Right atrium auricular region (tissue), 2 donors: ENCODE data around the gene PCBP3. TPM values are rescaled to one million over a fixed set of nuclear protein-coding genes. Genes with fewer than 3 reads are reported as not detected.

Experiments used
- DNase-seq: peaks from one replicate; pipeline ENCODE4 v3.0.0-alpha.2; 2019; ENCODE audit warnings: low spot score
- H3K27ac ChIP-seq, 2 donors: fragments of 200-600 bp; sonication (generic); 1 replicate in 1 of 2; 2 replicates in 1 of 2; pipeline ENCODE4 v1.5.1; 2016 to 2019
- H3K27me3 ChIP-seq, 2 donors: fragments of 200-600 bp; sonication (generic); one replicate each; pipeline versions ENCODE4 v1.5.1 to v1.6.0; 2017 to 2019
- H3K36me3 ChIP-seq: fragments of 200-600 bp; sonication (generic); one replicate; pipeline ENCODE4 v1.5.1; 2016
- H3K4me1 ChIP-seq, 2 donors: fragments of 200-600 bp; sonication (generic); one replicate each; pipeline versions ENCODE4 v1.5.1 to v1.6.0; 2017 to 2019
- H3K4me3 ChIP-seq, 2 donors: fragments of 200-600 bp; sonication (generic); 1 replicate in 1 of 2; 2 replicates in 1 of 2; pipeline ENCODE4 v1.5.1; 2017 to 2019; ENCODE audit warnings: mild to moderate bottlenecking in 1 of 2, moderate library complexity in 1 of 2
- H3K9me3 ChIP-seq, 2 donors: fragments of 200-600 bp; sonication (generic); one replicate each; pipeline ENCODE4 v1.5.1; 2019
- total RNA-seq, 2 donors: library from RNA; depleted of rRNA; stranded (reverse); fragments of >200 nt; gene quantifications; one replicate each; pipeline ENCODE4 v1.1.0, GENCODE V29; 2016
- TF ChIP-seq, protein P1 (sequence below), 2 donors: fragments of 200-600 bp; sonication (generic); IDR thresholded peaks; one replicate each; pipeline ENCODE4 v1.5.1; 2019; ENCODE audit warnings: antibody characterized with exemption in 2 of 2

PCBP3 gene
- total RNA-seq, 2 donors from 2014 or later, result 2.3 to 5.2 TPM

DNA sequence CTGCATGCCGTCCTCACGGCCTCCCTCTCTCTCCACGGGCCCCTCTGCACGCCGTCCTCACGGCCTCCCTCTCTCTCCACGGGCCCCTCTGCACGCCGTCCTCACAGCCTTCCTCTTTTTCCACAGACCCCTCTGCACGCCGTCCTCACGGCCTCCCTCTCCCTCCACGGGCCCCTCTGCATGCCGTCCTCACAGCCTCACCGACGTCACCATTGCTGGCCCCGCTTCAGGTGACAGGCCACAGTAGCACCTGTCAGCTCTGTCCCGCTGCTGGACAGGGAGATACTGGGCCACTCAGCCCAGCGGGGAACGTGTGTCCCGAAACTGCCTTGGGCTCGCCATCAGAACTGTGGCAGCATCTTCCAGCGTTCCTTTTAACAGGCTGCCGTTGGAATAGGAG is 255.3 kb downstream of the PCBP3 start:
- Histone ChIP-seq H3K4me3 (no peak overlapping the region), H3K9me3 (no peaks in the 10 kb centered on the region), H3K27me3 (no peaks in the 10 kb centered on the region), H3K27ac (no peak overlapping the region), H3K36me3 (no peaks in the 10 kb centered on the region), H3K4me1 (peaks cover 0 to 10% of the 10 kb centered on the region in 2 donors)
- DNase-seq, result no peak
- TF ChIP-seq, protein P1, sequence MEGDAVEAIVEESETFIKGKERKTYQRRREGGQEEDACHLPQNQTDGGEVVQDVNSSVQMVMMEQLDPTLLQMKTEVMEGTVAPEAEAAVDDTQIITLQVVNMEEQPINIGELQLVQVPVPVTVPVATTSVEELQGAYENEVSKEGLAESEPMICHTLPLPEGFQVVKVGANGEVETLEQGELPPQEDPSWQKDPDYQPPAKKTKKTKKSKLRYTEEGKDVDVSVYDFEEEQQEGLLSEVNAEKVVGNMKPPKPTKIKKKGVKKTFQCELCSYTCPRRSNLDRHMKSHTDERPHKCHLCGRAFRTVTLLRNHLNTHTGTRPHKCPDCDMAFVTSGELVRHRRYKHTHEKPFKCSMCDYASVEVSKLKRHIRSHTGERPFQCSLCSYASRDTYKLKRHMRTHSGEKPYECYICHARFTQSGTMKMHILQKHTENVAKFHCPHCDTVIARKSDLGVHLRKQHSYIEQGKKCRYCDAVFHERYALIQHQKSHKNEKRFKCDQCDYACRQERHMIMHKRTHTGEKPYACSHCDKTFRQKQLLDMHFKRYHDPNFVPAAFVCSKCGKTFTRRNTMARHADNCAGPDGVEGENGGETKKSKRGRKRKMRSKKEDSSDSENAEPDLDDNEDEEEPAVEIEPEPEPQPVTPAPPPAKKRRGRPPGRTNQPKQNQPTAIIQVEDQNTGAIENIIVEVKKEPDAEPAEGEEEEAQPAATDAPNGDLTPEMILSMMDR (IDR thresholded peaks at IDR 0.05), result no peak

DNA sequence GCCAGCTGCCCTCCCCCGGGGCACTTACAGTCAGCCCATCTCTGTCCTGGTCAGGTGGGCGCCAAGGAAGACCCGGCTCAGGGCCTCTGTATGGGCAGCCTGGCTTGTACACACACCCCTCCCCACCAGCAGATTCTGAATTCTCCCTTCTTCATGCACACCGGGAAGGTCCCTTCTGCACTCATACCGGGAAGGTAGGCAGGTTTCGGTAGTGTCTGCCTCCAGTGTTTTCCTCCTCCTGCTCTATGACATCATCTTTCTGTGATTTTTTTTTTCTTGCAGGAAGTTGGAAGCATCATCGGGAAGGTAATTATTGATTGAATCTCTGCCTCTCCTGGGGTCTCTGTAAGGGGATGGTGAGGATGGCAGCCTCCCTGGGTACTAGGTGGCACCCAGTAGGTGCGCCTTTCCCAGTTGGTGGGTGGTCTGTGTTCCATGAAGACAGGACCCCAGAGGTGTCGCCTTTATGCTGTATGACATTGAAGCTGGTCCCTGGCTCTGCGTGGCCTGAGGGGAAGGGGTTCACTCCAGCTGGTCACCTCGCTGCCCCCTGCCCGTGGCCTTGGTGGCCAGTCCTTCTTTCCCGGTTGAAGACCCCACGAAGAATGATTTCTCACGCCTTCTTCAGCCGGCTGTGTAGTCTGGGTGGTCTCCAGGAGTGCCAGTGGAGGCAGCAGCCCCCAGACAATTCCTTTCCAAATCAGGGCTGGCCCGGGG is 255.9 kb downstream of the PCBP3 start:
- no peak overlapping the region for H3K27ac ChIP-seq
- H3K9me3 ChIP-seq, result no peaks in the 10 kb centered on the region
- TF ChIP-seq, protein P1 (IDR thresholded peaks at IDR 0.05), result no peak
- H3K36me3 ChIP-seq, result no peaks in the 10 kb centered on the region
- no peaks in the 10 kb centered on the region for H3K27me3 ChIP-seq
- H3K4me3 ChIP-seq, result no peak overlapping the region
- DNase-seq, result no peak
- H3K4me1 ChIP-seq, result peaks cover 0 to 3% of the 10 kb centered on the region in 2 donors

- no peaks in the 10 kb centered on the region for H3K4me1 ChIP-seq
- TF ChIP-seq, protein P1 (IDR thresholded peaks at IDR 0.05), result no peak
These were observed 256.7 kb downstream of the PCBP3 start for GRCh38 chr21:45900034-45900868.

GRCh38 chr21:45901061-45901690 is 257.7 kb downstream of the PCBP3 start:
- H3K4me3 ChIP-seq, result no peak overlapping the region
- no peak for DNase-seq
- H3K4me1 ChIP-seq, result no peaks in the 10 kb centered on the region
- TF ChIP-seq, protein P1 (IDR thresholded peaks at IDR 0.05), result no peak
- H3K9me3 ChIP-seq, result no peaks in the 10 kb centered on the region
- H3K27me3 ChIP-seq, result no peaks in the 10 kb centered on the region
- no peak overlapping the region for H3K27ac ChIP-seq
- no peaks in the 10 kb centered on the region for H3K36me3 ChIP-seq

More at GRCh38 chr21:45900034-45900868, 256.7 kb downstream of the PCBP3 start:
- DNase-seq, result no peak
- no peaks in the 10 kb centered on the region for H3K36me3 ChIP-seq
- no peaks in the 10 kb centered on the region for H3K27me3 ChIP-seq
- no peaks in the 10 kb centered on the region for H3K9me3 ChIP-seq
- H3K27ac ChIP-seq, result no peak overlapping the region
- no peak overlapping the region for H3K4me3 ChIP-seq

- DNase-seq, result no peak
- Histone ChIP-seq H3K4me3 (no peak overlapping the region), H3K27me3 (no peaks in the 10 kb centered on the region), H3K36me3 (no peaks in the 10 kb centered on the region), H3K27ac (no peak overlapping the region), H3K4me1 (no peaks in the 10 kb centered on the region), H3K9me3 (no peaks in the 10 kb centered on the region)
- TF ChIP-seq, protein P1 (IDR thresholded peaks at IDR 0.05), result no peak
These were observed 258.9 kb downstream of the PCBP3 start for GRCh38 chr21:45902292-45902995.
